K562 (cell line): Measurements from ENCODE around the gene GRIN2A. TPM values are rescaled to one million over a fixed set of nuclear protein-coding genes. Genes with fewer than 3 reads are reported as not detected.

Experiments used
- ATAC-seq: fragments of 200-7000 bp; cut with Tn5 transposase; 3 replicates; pipeline ENCODE4 v1.9.1; 2020; ENCODE audit warnings: moderate library complexity
- BruUV-seq: library from RNA; stranded (reverse); fragments of 400-500 nt; replicated peaks from 2 replicates; lab custom pipeline; 2021; lab: Mats Ljungman, UMichigan
- CTCF ChIA-PET: fragments of 300-600 bp; formaldehyde crosslinking; extraction: SDS; loops from one replicate; lab custom pipeline; 2021; ENCODE audit warnings: low intra/inter-chr PET ratio; lab: Yijun Ruan, JAX
- POLR2A ChIA-PET: fragments of 300-600, 350-650 bp; sonication (Branson Sonifier 250); formaldehyde crosslinking; extraction: SDS; loops from one replicate; lab custom pipeline; 2021; ENCODE audit warnings: antibody characterized with exemption, inconsistent platforms; lab: Yijun Ruan, JAX
- DNase-seq, 4 experiments: peaks; one replicate each; pipeline versions ENCODE4 v3.0.0 to v3.0.0-alpha.2; 2011 to 2018; ENCODE audit warnings: low spot score in 3 of 4, mixed read lengths in 3 of 4; ENCODE audit errors: extremely low read depth in 1 of 4
- FAIRE-seq: peaks from 2 replicates; lab custom pipeline; 2011; peaks lifted over from hg19 to GRCh38; lab: Jason Lieb, UNC
- H2AFZ ChIP-seq: 2 replicates; pipeline ENCODE4 v1.6.0; 2011; ENCODE audit warnings: low read depth, low read length, control low read depth, inconsistent platforms
- H3K27ac ChIP-seq: fragments of 200-600 bp; 3 replicates; pipeline ENCODE4 v1.8.0; 2011; ENCODE audit warnings: low read depth, mild to moderate bottlenecking, control low read depth, inconsistent platforms, low read length, moderate library complexity, mixed read lengths; ENCODE audit errors: extremely low read depth
- H3K27me3 ChIP-seq, 2 experiments: fragments of 300-600 bp in 1 of 2; 2 replicates in 1 of 2; 3 replicates in 1 of 2; pipeline versions ENCODE4 v1.6.0 to v1.8.0; 2011; ENCODE audit warnings: inconsistent platforms in 2 of 2, low read length in 2 of 2, mild to moderate bottlenecking in 1 of 2, mixed read lengths in 1 of 2, moderate library complexity in 1 of 2; ENCODE audit not compliant: control insufficient read depth in 2 of 2, insufficient read depth in 2 of 2
- H3K36me3 ChIP-seq: fragments of 300-600 bp; 3 replicates; pipeline ENCODE4 v1.8.0; 2011; ENCODE audit warnings: mild to moderate bottlenecking, low read length, inconsistent platforms; ENCODE audit not compliant: control insufficient read depth, insufficient read depth
- H3K4me1 ChIP-seq, 2 experiments: fragments of 200-600 bp in 1 of 2; replicated peaks in 1 of 2; 2 replicates in 1 of 2; 3 replicates in 1 of 2; pipeline versions ENCODE4 v1.5.1 to v1.8.0; 2011; ENCODE audit warnings: inconsistent platforms in 2 of 2, low read length in 2 of 2, mild to moderate bottlenecking in 1 of 2, mixed read lengths in 1 of 2, moderate library complexity in 1 of 2; ENCODE audit not compliant: control insufficient read depth in 2 of 2, insufficient read depth in 2 of 2
- H3K4me2 ChIP-seq: 2 replicates; pipeline ENCODE4 v1.6.1; 2011; ENCODE audit warnings: low read length, control low read depth, inconsistent platforms, mixed read lengths; ENCODE audit not compliant: insufficient read depth
- H3K4me3 ChIP-seq: fragments of 200-600 bp; sonication (generic), shearing (Covaris generic); 2 replicates; pipeline ENCODE4 v1.5.1; 2016; ENCODE audit warnings: control low read depth, inconsistent platforms
- H3K79me2 ChIP-seq: fragments of 200-600 bp; 3 replicates; pipeline ENCODE4 v1.8.0; 2011; ENCODE audit warnings: low read length, inconsistent platforms; ENCODE audit not compliant: control insufficient read depth, insufficient read depth
- H3K9ac ChIP-seq, 2 experiments: 2 replicates each; pipeline versions ENCODE4 v1.6.0 to v1.6.1; 2011; ENCODE audit warnings: low read depth in 2 of 2, low read length in 2 of 2, control low read depth in 1 of 2, inconsistent platforms in 1 of 2, mild to moderate bottlenecking in 1 of 2, mixed read lengths in 1 of 2; ENCODE audit not compliant: insufficient read depth in 1 of 2
- H3K9me1 ChIP-seq: one replicate; pipeline ENCODE4 v1.6.0; 2011; ENCODE audit warnings: inconsistent platforms, mild to moderate bottlenecking, low read length, moderate library complexity; ENCODE audit not compliant: control insufficient read depth, insufficient read depth
- H3K9me3 ChIP-seq: replicated peaks from 2 replicates; pipeline ENCODE4 v1.5.1; 2011; ENCODE audit warnings: low read depth, low read length, inconsistent platforms; ENCODE audit not compliant: control insufficient read depth, insufficient read depth
- H4K20me1 ChIP-seq: replicated peaks from 2 replicates; pipeline ENCODE4 v1.6.1; 2011; ENCODE audit warnings: low read length, inconsistent platforms, mixed read lengths; ENCODE audit not compliant: control insufficient read depth, insufficient read depth
- ESRRB ChIP-seq: fragments of 250-450 bp; sonication (Bioruptor Pico); IDR thresholded peaks from 2 replicates; pipeline ENCODE4 v1.5.0; 2020; ENCODE audit warnings: mild to moderate bottlenecking, moderate library complexity, borderline replicate concordance
- ILK ChIP-seq: fragments of 450-650 bp; IDR thresholded peaks from 2 replicates; pipeline ENCODE4 v1.6.1; 2016; ENCODE audit warnings: missing genetic modification characterization, low read depth, mild to moderate bottlenecking, missing compliant biosample characterization, moderate library complexity, borderline replicate concordance
- JUND ChIP-seq, 2 experiments: IDR thresholded peaks; 2 replicates in 1 of 2; 3 replicates in 1 of 2; pipeline ENCODE4 v1.6.1; 2011; ENCODE audit warnings: borderline replicate concordance in 2 of 2, low read depth in 2 of 2, low read length in 2 of 2, improper control_type of control experiment in 1 of 2, missing biosample characterization in 1 of 2, missing genetic modification characterization in 1 of 2, missing genetic modification reagents in 1 of 2
- MAFG ChIP-seq: fragments of 450-650 bp; conservative IDR thresholded peaks from 2 replicates; pipeline ENCODE4 v1.6.1; 2016; ENCODE audit warnings: missing genetic modification characterization, missing compliant biosample characterization
- PHTF2 ChIP-seq: fragments of 250-450 bp; sonication (Bioruptor Pico); IDR thresholded peaks from 2 replicates; pipeline ENCODE4 v1.5.0; 2021; ENCODE audit warnings: mild to moderate bottlenecking
- ZBTB11 ChIP-seq, 3 experiments: fragments of 200-800 bp in 1 of 3; fragments of 250-450 bp in 1 of 3; fragments of 450-650 bp in 1 of 3; sonication (Bioruptor Pico) in 1 of 3; sonication (Bioruptor generic) in 1 of 3; formaldehyde crosslinking in 1 of 3; IDR thresholded peaks; 2 replicates each; pipeline versions ENCODE4 v1.6.1 to v1.8.0; 2016 to 2022; ENCODE audit warnings: mild to moderate bottlenecking in 2 of 3, missing genetic modification characterization in 2 of 3, missing compliant biosample characterization in 1 of 3, moderate library complexity in 1 of 3
- ZNF740 ChIP-seq, 3 experiments: fragments of 200-800 bp in 1 of 3; sonication (Bioruptor generic) in 1 of 3; sonication (generic) in 1 of 3; formaldehyde crosslinking in 1 of 3; IDR thresholded peaks; 2 replicates each; pipeline versions ENCODE4 v1.6.1 to v1.8.0; 2016 to 2022; ENCODE audit warnings: mild to moderate bottlenecking in 2 of 3, missing compliant biosample characterization in 2 of 3, missing genetic modification characterization in 2 of 3, missing genetic modification reagents in 1 of 3
- ZNF79 ChIP-seq: fragments of 250-450 bp; sonication (Bioruptor Pico); IDR thresholded peaks from 2 replicates; pipeline ENCODE4 v1.4.0; 2020; ENCODE audit warnings: low read depth, mild to moderate bottlenecking, moderate library complexity
- WGBS: fragments of 100-300 bp; shearing (Covaris generic); methylation state at CpG from one replicate; pipeline ENCODE4 v1.1.6; 2016; ENCODE audit warnings: low coverage, mixed read lengths; ENCODE audit not compliant: insufficient coverage; ENCODE audit errors: missing lambda C conversion rate; 5-methylcytosine and 5-hydroxymethylcytosine counted together
- in situ Hi-C: fragments of 300-500 bp; cut with MboI; formaldehyde crosslinking; loops from 4 replicates; pipeline ENCODE4 v1.15.0; 2018; ENCODE audit warnings: inconsistent platforms, mixed read lengths
- intact Hi-C: fragments of 100-400 bp; cut with micrococcal nuclease; formaldehyde crosslinking; loops from 2 replicates; pipeline ENCODE4 v1.14.2; 2022
- polyA plus RNA-seq, 8 experiments: library from polyadenylated mRNA; depleted of rRNA in 4 of 8; stranded (reverse) in 5 of 8; unstranded in 3 of 8; fragments of >200 nt; fragmentation: Nextera tagmentation in 2 of 8; fragmentation: Illumina TruSeq in 1 of 8; extraction: Ambion mirVana in 2 of 8; extraction: Trizol in 1 of 8; gene quantifications; 2 replicates each; pipeline versions ENCODE4 v1.2.1 to v1.2.3, GENCODE V29; 2011 to 2014; ENCODE audit warnings: inconsistent platforms in 1 of 8, missing spikeins in 1 of 8
- total RNA-seq, 7 experiments: library from RNA; depleted of rRNA in 6 of 7; stranded (reverse); fragments of >200 nt in 6 of 7; fragmentation: Illumina TruSeq in 2 of 7; extraction: Trizol in 2 of 7; gene quantifications; 2 replicates each; pipeline versions ENCODE4 v1.2.1 to v1.2.3, GENCODE V29; 2011 to 2021; ENCODE audit warnings: low replicate concordance in 1 of 7
- TF ChIP-seq, protein P1 (sequence below): fragments of 250-450 bp; sonication (Bioruptor Pico); IDR thresholded peaks from 2 replicates; pipeline ENCODE4 v1.5.0; 2022; ENCODE audit warnings: mild to moderate bottlenecking
- TF ChIP-seq, protein P2 (sequence below): fragments of 250-450 bp; sonication (Bioruptor Pico); IDR thresholded peaks from 2 replicates; pipeline ENCODE4 v1.5.0; 2020; ENCODE audit warnings: mild to moderate bottlenecking

GRIN2A gene
- total and polyA plus RNA-seq, 9 of the 15 experiments (the other 6 are each of a cell fraction or from before 2014, with no cell fraction given) = not detected

GRCh38 chr16:10122546-10122945 is 59.7 kb downstream of the GRIN2A start (continued):
- TF ChIP-seq MAFG = peak; percentile 61

GRCh38 chr16:10121897-10122425 is 60.3 kb downstream of the GRIN2A start:
- Histone ChIP-seq H3K36me3 (no peaks in the 10 kb centered on the region), H3K4me3 (no peak overlapping the region), H3K9ac (no peak overlapping the region), H3K4me2 (no peak overlapping the region), H3K9me1 (no peaks in the 10 kb centered on the region), H3K27ac (no peak overlapping the region), H3K4me1 (no peaks in the 10 kb centered on the region)
- no peak for FAIRE-seq
- POLR2A ChIA-PET = interaction anchor here (0.6 kb wide), 1 partner anchor 995 kb away, joined by 3 read pairs; no protein-coding TSS in a partner anchor
- no peak for TF ChIP-seq PHTF2 (CRISPR knock-in tag)
- TF ChIP-seq ZBTB11 (CRISPR knock-in tag; IDR thresholded peaks at IDR 0.05) = no peak
- no peak for TF ChIP-seq ILK
- TF ChIP-seq ZNF79 (CRISPR knock-in tag) = no peak
- TF ChIP-seq JUND (IDR thresholded peaks at IDR 0.05; ENCODE audit: borderline replicate concordance, low read depth, low read length) = no peak
- no peak for TF ChIP-seq JUND (tag; IDR thresholded peaks at IDR 0.05; ENCODE audit: borderline replicate concordance, low read depth, low read length)
- no peak for TF ChIP-seq ESRRB (CRISPR knock-in tag)
- TF ChIP-seq, protein P1, sequence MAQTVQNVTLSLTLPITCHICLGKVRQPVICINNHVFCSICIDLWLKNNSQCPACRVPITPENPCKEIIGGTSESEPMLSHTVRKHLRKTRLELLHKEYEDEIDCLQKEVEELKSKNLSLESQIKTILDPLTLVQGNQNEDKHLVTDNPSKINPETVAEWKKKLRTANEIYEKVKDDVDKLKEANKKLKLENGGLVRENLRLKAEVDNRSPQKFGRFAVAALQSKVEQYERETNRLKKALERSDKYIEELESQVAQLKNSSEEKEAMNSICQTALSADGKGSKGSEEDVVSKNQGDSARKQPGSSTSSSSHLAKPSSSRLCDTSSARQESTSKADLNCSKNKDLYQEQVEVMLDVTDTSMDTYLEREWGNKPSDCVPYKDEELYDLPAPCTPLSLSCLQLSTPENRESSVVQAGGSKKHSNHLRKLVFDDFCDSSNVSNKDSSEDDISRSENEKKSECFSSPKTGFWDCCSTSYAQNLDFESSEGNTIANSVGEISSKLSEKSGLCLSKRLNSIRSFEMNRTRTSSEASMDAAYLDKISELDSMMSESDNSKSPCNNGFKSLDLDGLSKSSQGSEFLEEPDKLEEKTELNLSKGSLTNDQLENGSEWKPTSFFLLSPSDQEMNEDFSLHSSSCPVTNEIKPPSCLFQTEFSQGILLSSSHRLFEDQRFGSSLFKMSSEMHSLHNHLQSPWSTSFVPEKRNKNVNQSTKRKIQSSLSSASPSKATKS (CRISPR knock-in tag) = no peak
- no peak for TF ChIP-seq ZNF740 (CRISPR knock-in tag; IDR thresholded peaks at IDR 0.05)
- no peak for TF ChIP-seq ZNF740 (tag; IDR thresholded peaks at IDR 0.05)
- TF ChIP-seq, protein P2, sequence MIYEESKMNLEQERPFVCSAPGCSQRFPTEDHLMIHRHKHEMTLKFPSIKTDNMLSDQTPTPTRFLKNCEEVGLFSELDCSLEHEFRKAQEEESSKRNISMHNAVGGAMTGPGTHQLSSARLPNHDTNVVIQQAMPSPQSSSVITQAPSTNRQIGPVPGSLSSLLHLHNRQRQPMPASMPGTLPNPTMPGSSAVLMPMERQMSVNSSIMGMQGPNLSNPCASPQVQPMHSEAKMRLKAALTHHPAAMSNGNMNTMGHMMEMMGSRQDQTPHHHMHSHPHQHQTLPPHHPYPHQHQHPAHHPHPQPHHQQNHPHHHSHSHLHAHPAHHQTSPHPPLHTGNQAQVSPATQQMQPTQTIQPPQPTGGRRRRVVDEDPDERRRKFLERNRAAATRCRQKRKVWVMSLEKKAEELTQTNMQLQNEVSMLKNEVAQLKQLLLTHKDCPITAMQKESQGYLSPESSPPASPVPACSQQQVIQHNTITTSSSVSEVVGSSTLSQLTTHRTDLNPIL (CRISPR knock-in tag) = no peak
- TF ChIP-seq, all 486 proteins: peak for 0
- 0% methylated on average over 5 of the region's 5 CpGs for WGBS
- intact Hi-C loops (no loop called here), in situ Hi-C loops (no loop called here)
- no peaks in the 10 kb centered on the region for H3K9me3 ChIP-seq
- ATAC-seq (no peak), DNase-seq (no peak)
- H3K79me2 ChIP-seq = no peaks in the 10 kb centered on the region
- H3K27me3 ChIP-seq = no peaks in the 10 kb centered on the region; a peak in 1 of 5 replicates
- H4K20me1 ChIP-seq = no peaks in the 10 kb centered on the region
- CTCF ChIA-PET = interaction anchor here (0.7 kb wide), 1 partner anchor 1555 kb away, joined by 3 read pairs; no protein-coding TSS in a partner anchor
- no TSS peak for BruUV-seq
- no peak overlapping the region for H2AFZ ChIP-seq
